Occipital lobe (tissue), 2 donors: ENCODE results near the gene C1QA. TPM values are rescaled to one million over a fixed set of nuclear protein-coding genes. Genes with fewer than 3 reads are reported as not detected.

ENCODE experiments used
- DNase-seq: peaks from one replicate; lab custom pipeline; 2025; lab: John Stamatoyannopoulos, UW
- total RNA-seq: library from RNA; depleted of rRNA; stranded (reverse); fragments of >200 nt; gene quantifications from one replicate; pipeline ENCODE4 v1.2.3, GENCODE V29; 2014

Gene C1QA, protein sequence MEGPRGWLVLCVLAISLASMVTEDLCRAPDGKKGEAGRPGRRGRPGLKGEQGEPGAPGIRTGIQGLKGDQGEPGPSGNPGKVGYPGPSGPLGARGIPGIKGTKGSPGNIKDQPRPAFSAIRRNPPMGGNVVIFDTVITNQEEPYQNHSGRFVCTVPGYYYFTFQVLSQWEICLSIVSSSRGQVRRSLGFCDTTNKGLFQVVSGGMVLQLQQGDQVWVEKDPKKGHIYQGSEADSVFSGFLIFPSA
- total RNA-seq: 10.9 TPM

GRCh38 chr1:22636353-22636752 lies at the start of gene C1QA:
Gene C1QA, plus strand, starts transcription at chr1:22636628. Its CDS starts 989 bp downstream, at chr1:22637617.
- no peak for DNase-seq

DNA sequence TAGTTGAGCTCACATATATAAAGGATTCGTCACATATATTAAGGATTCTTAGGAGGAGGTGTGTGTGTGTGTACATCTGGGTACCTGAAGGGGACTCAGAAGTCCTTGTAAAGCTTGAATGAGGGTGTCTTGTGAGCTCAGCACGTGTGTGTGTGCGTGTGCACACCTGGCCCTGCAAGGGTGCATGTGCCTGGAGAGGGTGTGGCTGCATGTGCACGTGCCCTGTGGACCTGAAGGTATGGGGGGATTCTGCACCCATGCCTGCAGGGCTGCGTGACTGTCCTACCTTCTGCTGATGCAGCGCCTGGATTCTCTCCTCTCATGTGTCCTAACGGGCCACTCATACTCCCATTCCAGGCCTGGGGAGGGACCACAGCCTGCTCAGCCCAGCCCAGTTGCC lies 49.2 kb upstream of the C1QA start:
- DNase-seq: no peak

GRCh38 chr1:22588899-22589422 lies 47.5 kb upstream of the C1QA start:
- DNase-seq: no peak

GRCh38 chr1:22591576-22591975 lies 44.9 kb upstream of the C1QA start:
- no peak for DNase-seq

- no peak for DNase-seq
Measured at GRCh38 chr1:22592051-22592450, 44.4 kb upstream of the C1QA start.

DNA sequence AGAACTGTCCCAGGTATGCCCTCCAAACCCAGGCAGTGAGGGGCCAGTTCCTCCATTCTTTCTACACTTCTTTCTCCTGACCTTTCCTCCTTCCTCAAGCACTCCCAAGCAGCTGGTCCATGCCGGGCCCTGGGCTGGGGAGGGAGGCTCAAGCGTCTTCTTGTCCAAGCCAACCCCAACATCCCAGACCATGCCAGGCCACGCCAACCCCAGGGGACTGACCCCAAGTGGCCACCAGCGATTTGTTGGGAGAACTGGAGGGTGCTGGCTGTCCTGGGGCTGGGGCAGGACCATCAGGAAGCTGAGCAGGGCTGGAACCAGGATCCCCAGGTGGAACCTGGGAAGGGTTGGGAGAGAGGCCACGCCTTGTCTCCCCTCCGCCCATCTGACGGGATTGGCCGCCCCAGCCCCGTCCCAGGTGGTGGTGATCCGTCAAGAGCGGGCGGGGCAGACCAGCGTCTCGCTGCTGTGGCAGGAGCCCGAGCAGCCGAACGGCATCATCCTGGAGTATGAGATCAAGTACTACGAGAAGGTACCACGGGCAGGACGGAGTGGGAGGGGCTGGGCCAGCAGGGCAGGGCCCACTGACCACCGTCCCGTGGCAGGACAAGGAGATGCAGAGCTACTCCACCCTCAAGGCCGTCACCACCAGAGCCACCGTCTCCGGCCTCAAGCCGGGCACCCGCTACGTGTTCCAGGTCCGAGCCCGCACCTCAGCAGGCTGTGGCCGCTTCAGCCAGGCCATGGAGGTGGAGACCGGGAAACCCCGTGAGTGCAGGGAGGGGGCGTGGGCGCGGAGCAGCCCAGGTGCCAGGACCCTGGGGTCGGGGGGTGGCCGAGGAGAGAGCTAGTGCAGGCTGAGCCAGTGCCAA lies 43.3 kb upstream of the C1QA start:
- DNase-seq: no peak

DNA sequence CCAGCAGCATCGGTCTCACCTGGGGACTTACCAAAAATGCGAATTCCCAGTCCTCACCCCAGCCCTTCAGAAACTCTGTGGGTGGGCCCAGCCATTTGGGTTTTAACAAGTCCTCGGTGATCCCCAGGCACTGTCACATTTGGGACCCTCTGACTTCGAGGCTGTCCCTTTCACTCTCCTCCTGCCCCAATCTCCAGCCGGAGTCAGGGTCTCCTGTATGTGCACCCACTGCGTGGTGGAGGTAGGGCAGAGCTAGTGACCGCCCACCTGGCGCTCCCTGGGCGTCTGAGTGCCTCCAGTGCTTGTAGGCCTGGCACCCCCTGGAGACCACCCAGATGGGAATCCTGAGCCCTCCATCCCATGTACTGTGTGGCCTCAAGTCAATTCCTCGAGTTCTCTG lies 42.0 kb upstream of the C1QA start:
- no peak for DNase-seq

- no peak for DNase-seq
Measured at GRCh38 chr1:22595108-22595507, 41.3 kb upstream of the C1QA start.

DNA sequence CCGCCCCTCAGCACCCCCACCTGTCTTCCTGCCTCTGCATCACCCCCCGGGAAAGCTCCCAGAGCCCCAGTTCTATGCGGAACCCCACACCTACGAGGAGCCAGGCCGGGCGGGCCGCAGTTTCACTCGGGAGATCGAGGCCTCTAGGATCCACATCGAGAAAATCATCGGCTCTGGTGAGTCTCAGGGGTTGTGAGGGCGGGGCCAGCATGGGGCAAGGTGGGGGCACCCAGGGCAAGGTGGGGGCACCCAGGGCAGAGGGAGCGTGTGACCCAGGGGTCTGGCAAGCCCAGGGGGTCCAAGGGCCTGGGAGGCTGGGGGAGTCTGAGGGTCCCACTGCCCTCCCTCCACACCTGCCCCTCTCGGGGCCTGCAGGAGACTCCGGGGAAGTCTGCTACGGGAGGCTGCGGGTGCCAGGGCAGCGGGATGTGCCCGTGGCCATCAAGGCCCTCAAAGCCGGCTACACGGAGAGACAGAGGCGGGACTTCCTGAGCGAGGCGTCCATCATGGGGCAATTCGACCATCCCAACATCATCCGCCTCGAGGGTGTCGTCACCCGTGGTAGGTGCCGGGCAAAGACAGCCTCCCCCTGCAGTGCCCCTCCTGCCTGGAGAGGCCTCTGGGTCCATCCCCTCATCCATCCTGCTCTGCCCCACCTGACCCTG lies 39.0 kb upstream of the C1QA start:
- DNase-seq: no peak

DNA sequence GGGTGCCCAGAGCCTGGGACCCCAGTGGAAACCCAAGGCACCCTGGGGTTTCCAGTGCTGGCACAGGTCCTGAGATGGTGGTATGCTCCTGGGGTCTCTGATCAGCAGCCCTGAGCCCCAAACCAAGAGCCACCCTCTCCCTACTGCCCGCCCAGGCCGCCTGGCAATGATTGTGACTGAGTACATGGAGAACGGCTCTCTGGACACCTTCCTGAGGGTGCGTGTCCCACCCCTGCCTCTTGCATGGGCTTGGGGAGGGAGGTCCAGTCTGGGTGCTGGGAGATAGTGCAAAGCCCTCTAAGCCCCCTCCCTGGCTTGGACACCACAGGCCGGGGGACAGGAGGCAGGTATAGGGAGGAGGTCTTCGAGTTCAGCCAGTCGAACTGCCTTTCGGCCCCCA lies 38.4 kb upstream of the C1QA start:
- DNase-seq: no peak

GRCh38 chr1:22598736-22599135 lies 37.7 kb upstream of the C1QA start:
- DNase-seq: no peak

GRCh38 chr1:22600071-22600816 lies 36.2 kb upstream of the C1QA start:
- DNase-seq: no peak

GRCh38 chr1:22600817-22601605 lies 35.4 kb upstream of the C1QA start:
- DNase-seq: no peak

DNA sequence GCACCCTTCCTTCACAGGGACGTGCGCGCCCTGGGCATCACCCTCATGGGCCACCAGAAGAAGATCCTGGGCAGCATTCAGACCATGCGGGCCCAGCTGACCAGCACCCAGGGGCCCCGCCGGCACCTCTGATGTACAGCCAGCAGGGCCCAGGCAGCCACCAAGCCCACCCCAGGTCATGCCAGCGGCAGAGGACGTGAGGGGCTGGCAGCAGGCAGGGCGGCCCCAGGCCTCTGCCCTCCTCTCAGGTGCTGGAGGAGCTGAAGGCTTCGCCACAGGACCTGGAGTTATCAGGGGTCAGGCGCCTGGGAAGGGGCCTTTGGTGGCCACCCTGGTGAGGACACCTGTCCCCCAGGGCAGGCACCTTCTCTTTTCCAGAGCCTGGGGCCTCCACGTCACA lies 34.8 kb upstream of the C1QA start:
- DNase-seq: no peak

GRCh38 chr1:22602060-22602740 lies 34.2 kb upstream of the C1QA start:
- no peak for DNase-seq

DNA sequence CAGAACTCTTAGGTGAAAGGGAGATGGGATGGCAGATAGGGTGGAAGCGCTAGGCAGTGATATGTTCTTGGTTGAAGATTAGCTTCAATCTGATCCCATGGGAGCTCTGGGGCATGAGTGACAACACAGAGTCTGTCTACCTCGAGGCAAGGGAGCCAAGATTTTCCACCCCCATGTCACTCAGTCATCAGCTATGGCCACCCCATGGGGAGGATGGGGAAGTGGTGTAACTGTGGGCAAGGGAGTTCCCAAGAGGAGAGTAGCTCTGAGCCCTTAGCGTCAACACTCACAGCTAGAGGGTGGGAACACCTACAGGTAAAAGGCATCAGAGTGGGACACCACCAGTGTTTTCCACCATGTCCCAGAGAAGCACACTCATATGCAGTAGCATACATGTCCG lies 30.3 kb upstream of the C1QA start:
- DNase-seq: no peak

- DNase-seq: no peak
Measured at GRCh38 chr1:22607154-22607553, 29.3 kb upstream of the C1QA start.

DNA sequence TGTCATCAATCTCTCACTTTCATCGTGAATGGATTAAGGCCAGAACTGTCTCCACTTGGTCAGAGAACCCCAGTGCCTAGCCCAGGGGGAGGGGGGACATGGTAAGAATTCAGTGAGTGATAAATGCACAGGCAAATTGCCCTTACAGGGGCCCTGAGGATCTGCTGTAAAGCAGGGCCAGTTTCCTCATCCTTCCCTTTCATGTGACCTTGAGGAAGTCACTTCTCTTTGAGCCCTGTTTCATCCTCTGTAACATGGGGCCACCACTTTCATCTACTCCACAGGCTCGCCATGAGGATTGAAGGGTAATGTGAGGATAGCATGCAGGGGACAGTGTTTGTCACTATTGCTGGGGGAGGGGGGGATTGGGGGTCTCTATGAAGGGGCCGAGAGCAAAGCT lies 28.1 kb upstream of the C1QA start:
- DNase-seq: no peak

DNA sequence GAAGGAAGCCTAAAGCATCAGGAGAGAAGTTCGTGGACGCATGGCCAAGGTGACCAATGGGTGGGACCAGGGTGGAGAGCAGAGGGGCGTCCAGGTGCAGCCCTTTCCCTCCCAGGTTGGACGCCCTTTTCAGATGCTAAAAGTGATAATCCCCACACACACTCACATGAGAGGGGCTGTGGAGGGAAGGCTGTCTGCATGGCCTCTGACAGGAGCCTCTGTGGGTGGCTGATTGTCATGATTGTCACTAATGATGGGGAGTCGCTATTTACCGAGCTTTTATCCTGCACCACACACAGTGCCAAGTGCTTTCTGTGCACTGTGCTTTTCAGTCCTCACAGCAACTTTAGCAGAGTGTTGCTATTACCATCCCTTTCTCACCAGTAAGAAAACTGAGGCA lies 27.1 kb upstream of the C1QA start:
- DNase-seq: no peak

DNA sequence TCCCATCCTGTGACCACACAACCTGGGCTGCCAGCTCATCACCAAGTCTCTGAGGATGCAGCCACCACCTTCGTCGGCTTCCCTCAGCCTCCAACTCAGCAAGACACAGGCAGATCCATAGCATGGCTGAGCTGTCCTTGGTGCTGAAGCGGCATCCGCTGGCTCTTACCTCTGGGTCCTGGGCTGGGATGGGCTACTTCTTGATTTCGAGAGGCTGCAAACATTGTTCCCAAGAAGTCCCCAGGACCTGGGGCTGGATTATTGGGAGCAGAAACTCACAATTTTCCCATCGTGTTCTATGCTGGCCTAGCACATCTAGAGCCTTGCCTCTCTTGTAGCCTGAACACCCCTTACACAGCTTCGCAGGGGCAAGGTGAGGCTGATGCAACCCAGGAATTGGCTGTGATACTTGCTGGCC lies 24.9 kb upstream of the C1QA start:
- no peak for DNase-seq
